ENCODE data around the gene NOD1. TPM values are rescaled to one million over a fixed set of nuclear protein-coding genes. Genes with fewer than 3 reads are reported as not detected.
A peak's percentile ranks its signal among the peaks of the same experiment; 100 is the strongest.

Gene NOD1
- total and polyA plus RNA-seq, 2 of the 13 experiments (the other 11 are each of a cell fraction or from before 2014, with no cell fraction given) = 1.7 to 2.9 TPM

- TF ChIP-seq E2F5 (CRISPR knock-in tag; conservative IDR thresholded peaks at IDR 0.05) (peak; percentile 91), ZNF33B (CRISPR knock-in tag; IDR thresholded peaks at IDR 0.05) (no peak), HIC2 (CRISPR knock-in tag; IDR thresholded peaks at IDR 0.05; ENCODE audit: low read depth) (peak; percentile 73), PAWR (CRISPR knock-in tag; IDR thresholded peaks at IDR 0.05; ENCODE audit: borderline replicate concordance) (0 out of 2 replicates have a peak, but pooled peaks have one; percentile 15), ZMYM2 (CRISPR knock-in tag; IDR thresholded peaks at IDR 0.05) (no peak), GPN1 (CRISPR knock-in tag; IDR thresholded peaks at IDR 0.05; ENCODE audit: borderline replicate concordance) (no peak), ZNF143 (CRISPR knock-in tag; IDR thresholded peaks at IDR 0.05) (peak; percentile 25; the same call in 1 of the 2 replicates), PTBP1 (IDR thresholded peaks at IDR 0.05; ENCODE audit: low read depth, low read length, poor library complexity, severe bottlenecking) (no peak), SNAI1 (CRISPR knock-in tag; IDR thresholded peaks at IDR 0.05; ENCODE audit: borderline replicate concordance) (no peak; the same call in 1 of the 2 replicates), ARID2 (CRISPR knock-in tag; IDR thresholded peaks at IDR 0.05; ENCODE audit: borderline replicate concordance) (peak; percentile 83; the same call in 1 of the 2 replicates), CEBPG (CRISPR knock-in tag; IDR thresholded peaks at IDR 0.05) (peak; percentile 63), PLRG1 (conservative IDR thresholded peaks at IDR 0.05) (no peak), ZNF234 (CRISPR knock-in tag; conservative IDR thresholded peaks at IDR 0.05) (no peak), ZNF530 (CRISPR knock-in tag; IDR thresholded peaks at IDR 0.05; ENCODE audit: low read depth) (no peak), ZNF577 (CRISPR knock-in tag; IDR thresholded peaks at IDR 0.05; ENCODE audit: borderline replicate concordance, low read depth) (no peak)
- TF ChIP-seq, protein P1, sequence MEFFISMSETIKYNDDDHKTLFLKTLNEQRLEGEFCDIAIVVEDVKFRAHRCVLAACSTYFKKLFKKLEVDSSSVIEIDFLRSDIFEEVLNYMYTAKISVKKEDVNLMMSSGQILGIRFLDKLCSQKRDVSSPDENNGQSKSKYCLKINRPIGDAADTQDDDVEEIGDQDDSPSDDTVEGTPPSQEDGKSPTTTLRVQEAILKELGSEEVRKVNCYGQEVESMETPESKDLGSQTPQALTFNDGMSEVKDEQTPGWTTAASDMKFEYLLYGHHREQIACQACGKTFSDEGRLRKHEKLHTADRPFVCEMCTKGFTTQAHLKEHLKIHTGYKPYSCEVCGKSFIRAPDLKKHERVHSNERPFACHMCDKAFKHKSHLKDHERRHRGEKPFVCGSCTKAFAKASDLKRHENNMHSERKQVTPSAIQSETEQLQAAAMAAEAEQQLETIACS (CRISPR knock-in tag; IDR thresholded peaks at IDR 0.05) = 0 out of 2 replicates have a peak, but pooled peaks have one; percentile 41
- TF ChIP-seq, protein P2, sequence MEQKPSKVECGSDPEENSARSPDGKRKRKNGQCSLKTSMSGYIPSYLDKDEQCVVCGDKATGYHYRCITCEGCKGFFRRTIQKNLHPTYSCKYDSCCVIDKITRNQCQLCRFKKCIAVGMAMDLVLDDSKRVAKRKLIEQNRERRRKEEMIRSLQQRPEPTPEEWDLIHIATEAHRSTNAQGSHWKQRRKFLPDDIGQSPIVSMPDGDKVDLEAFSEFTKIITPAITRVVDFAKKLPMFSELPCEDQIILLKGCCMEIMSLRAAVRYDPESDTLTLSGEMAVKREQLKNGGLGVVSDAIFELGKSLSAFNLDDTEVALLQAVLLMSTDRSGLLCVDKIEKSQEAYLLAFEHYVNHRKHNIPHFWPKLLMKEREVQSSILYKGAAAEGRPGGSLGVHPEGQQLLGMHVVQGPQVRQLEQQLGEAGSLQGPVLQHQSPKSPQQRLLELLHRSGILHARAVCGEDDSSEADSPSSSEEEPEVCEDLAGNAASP (CRISPR knock-in tag; IDR thresholded peaks at IDR 0.05; ENCODE audit: borderline replicate concordance) = peak; percentile 32; the same call in 1 of the 2 replicates
- TF ChIP-seq, protein P3, sequence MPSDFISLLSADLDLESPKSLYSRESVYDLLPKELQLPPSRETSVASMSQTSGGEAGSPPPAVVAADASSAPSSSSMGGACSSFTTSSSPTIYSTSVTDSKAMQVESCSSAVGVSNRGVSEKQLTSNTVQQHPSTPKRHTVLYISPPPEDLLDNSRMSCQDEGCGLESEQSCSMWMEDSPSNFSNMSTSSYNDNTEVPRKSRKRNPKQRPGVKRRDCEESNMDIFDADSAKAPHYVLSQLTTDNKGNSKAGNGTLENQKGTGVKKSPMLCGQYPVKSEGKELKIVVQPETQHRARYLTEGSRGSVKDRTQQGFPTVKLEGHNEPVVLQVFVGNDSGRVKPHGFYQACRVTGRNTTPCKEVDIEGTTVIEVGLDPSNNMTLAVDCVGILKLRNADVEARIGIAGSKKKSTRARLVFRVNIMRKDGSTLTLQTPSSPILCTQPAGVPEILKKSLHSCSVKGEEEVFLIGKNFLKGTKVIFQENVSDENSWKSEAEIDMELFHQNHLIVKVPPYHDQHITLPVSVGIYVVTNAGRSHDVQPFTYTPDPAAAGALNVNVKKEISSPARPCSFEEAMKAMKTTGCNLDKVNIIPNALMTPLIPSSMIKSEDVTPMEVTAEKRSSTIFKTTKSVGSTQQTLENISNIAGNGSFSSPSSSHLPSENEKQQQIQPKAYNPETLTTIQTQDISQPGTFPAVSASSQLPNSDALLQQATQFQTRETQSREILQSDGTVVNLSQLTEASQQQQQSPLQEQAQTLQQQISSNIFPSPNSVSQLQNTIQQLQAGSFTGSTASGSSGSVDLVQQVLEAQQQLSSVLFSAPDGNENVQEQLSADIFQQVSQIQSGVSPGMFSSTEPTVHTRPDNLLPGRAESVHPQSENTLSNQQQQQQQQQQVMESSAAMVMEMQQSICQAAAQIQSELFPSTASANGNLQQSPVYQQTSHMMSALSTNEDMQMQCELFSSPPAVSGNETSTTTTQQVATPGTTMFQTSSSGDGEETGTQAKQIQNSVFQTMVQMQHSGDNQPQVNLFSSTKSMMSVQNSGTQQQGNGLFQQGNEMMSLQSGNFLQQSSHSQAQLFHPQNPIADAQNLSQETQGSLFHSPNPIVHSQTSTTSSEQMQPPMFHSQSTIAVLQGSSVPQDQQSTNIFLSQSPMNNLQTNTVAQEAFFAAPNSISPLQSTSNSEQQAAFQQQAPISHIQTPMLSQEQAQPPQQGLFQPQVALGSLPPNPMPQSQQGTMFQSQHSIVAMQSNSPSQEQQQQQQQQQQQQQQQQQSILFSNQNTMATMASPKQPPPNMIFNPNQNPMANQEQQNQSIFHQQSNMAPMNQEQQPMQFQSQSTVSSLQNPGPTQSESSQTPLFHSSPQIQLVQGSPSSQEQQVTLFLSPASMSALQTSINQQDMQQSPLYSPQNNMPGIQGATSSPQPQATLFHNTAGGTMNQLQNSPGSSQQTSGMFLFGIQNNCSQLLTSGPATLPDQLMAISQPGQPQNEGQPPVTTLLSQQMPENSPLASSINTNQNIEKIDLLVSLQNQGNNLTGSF (CRISPR knock-in tag; IDR thresholded peaks at IDR 0.05) = no peak; the same call in 1 of the 2 replicates
Measured at GRCh38 chr7:30504301-30505173, 26.0 kb upstream of the NOD1 start, which contains the start of gene GGCT (continued).

All from HepG2 (cell line).